ENCODE data around the gene PIEZO2.

DNA sequence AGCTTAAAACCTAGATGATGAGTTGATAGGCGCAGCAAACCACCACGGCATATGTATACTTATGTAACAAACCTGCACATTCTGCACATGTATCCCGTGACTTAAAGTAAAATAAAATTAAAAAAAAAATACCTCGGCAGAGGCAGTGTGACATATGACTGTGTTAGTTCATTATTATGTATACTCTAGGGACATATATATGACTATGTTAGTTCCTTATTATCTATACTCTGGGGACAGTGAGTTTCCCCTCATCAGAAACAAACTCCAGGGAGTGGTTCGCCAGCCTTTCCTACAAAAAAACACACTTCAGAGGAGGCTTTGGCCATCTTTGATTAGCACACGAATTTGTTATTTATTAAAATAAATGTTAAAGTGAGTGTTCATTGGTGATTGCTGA is 209.5 kb downstream of the PIEZO2 start:
- TF ChIP-seq, protein P1, sequence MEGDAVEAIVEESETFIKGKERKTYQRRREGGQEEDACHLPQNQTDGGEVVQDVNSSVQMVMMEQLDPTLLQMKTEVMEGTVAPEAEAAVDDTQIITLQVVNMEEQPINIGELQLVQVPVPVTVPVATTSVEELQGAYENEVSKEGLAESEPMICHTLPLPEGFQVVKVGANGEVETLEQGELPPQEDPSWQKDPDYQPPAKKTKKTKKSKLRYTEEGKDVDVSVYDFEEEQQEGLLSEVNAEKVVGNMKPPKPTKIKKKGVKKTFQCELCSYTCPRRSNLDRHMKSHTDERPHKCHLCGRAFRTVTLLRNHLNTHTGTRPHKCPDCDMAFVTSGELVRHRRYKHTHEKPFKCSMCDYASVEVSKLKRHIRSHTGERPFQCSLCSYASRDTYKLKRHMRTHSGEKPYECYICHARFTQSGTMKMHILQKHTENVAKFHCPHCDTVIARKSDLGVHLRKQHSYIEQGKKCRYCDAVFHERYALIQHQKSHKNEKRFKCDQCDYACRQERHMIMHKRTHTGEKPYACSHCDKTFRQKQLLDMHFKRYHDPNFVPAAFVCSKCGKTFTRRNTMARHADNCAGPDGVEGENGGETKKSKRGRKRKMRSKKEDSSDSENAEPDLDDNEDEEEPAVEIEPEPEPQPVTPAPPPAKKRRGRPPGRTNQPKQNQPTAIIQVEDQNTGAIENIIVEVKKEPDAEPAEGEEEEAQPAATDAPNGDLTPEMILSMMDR (IDR thresholded peaks at IDR 0.05): no peak
- TF ChIP-seq POLR2A (IDR thresholded peaks at IDR 0.05): no peak

Measured in esophagus squamous epithelium (tissue), 4 donors.